ENCODE results near the gene EIF3K.

The EIF3K gene

DNA sequence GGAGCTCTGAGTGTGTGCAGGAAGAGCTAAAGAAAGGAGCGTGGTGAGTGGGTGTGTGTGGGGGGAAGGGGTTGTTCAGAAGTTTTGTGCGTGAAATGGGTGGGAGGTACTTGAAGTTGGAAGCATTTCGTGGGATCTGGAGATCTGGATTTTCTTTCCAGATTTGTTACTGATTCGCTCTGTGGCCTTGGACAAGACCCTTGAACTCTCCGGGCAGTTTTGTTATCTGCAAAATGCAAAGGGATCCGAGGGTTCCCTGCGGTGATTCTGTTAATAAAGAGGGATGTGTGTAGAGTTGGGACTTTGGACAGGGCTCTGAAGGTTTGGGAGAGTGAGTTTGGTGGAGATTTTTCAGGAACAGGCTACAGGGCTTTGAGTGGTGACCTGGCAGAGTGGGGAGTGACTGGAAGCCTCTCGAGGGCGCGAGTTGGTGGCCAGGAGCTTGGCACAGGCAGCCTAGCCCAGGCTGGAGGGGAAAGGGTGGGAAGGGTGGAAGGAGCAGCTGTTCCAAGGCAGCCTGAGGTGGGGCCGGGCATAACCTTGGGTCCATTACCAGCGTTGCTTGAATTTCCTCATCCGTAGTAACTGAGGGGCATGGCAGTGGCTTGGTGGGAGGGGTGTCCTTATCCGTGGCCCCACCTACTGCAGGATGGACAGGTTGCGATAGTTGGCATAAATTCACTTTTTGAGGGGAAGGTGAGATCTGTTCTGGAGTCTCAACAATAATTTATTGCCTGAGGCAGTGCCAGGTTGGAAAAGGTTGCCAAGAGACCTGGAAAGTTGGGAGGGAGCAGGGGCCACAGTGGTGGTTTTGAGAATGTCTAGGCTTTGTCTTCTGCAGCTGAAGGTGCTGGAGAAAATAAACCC lies 30.6 kb downstream of the EIF3K start:
- no peak for DNase-seq (ENCODE audit: low spot score)

- DNase-seq (ENCODE audit: low spot score): no peak
Measured at GRCh38 chr19:38650172-38650775, 31.3 kb downstream of the EIF3K start.

DNA sequence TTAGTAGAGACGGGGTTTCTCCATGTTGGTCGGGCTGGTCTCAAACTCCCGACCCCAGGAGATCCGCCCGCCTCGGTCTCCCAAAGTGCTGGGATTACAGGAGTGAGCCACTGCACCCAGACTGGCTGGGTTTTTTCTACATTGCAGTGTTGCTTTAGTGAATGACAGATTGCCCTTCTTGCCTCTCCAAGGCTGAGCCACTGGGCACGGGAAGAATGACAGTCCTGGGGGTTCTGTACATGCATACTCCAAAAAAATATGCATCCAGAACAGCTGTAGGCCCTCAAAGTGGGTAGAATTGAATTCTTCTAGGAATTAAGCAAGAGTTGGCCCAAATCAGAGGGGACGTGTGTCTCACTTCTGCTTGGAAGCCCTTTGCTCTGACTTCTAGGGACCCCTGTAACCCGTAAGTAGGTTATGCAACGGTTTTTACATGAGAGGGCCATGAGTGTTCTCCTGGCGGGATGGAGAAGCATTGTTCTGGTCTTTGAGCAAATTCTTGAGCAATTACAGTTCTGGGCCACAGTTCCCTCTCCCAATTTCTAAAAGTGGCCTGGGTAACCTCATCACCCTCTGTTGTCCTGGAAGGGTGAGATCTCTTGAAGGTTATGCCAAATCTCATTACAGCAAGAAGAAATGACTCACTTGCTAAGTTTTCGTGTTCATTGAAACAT lies 32.1 kb downstream of the EIF3K start:
- DNase-seq (ENCODE audit: low spot score): no peak

DNA sequence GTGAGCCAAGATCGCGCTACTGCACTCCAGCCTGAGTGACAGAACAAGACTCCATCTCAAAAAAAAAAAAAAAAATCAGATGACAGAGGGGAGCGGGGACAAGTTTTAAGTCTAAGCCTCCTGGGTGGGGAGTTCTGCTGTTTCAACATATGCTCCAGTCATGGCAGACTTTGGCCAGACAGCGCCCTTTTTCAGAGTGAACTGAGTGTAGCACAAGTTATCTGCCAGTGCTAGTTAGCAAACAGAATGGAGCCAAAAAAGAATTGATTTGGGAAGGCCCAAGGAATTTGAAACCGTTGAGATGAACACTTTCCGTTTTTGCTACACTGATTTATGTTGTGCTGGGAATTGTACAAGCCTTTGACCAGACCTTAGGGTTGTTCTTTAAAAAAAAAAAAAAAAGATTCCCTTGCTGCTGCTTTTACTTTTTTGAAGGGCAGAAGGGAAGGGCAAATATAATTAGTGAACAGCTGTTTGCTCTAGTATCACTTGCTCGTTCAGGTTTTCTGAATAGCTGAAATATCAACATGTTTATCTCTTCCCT lies 34.1 kb downstream of the EIF3K start:
- DNase-seq (ENCODE audit: low spot score): peak; percentile 73

DNA sequence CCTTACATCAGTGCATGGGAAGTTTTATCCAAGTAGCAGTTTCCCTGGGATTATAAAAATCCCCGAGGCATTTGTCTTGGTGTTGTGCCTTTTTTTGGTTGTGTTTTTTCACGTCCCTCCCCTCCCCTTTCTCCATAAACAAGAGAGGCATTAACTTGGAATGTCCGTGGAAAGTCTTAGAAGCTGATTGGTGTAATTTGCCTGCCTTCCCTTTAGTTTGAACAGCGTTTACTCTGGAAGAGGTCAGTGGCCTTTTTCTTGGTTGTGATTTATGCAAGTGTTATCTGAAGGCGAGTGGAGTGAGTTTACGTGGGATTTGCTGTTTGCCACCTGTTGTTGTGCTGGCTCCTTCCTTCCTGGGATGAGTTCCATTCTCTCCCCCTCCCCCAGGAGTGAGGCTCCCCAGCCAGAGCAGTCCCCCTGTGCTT lies 35.7 kb downstream of the EIF3K start:
- no peak for DNase-seq (ENCODE audit: low spot score)

DNA sequence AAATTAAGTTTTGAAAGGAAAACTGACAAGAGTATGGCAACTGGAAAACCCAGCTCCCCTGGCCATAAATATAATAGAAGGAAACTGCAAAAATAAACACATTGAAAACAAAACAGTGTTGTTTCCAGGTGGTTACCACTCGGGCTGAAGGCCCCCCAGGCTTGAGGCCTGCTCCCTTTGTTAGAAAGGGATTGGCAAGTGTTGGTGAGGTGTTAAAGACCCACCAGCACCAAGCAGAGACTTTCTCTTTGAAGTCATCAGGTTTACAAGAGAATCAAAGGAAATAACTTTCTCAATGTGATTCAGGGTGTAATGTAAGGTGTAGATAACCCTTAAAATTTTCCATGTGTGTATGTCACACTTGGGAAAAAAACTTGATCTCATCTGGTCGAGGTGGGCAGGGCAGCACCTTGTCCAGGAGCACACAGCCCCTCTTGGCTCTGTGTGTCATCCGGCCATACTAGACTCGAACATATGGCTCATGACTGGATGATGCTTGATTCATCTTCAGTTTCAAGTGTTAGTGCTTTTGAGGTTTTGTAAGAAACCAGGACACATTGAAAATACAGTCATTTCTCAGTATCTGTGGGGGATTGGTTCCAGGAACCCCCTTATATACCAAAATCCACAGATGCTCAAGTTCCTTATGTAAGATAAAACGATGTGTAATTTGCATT lies 36.3 kb downstream of the EIF3K start:
- DNase-seq (ENCODE audit: low spot score): no peak

GRCh38 chr19:38656171-38656981 lies 37.4 kb downstream of the EIF3K start:
- no peak for DNase-seq (ENCODE audit: low spot score)

- no peak for DNase-seq (ENCODE audit: low spot score)
Measured at GRCh38 chr19:38657633-38658222, 38.7 kb downstream of the EIF3K start.

- DNase-seq (ENCODE audit: low spot score): peak; percentile 66
Measured at GRCh38 chr19:38658462-38659306, 39.7 kb downstream of the EIF3K start.

DNA sequence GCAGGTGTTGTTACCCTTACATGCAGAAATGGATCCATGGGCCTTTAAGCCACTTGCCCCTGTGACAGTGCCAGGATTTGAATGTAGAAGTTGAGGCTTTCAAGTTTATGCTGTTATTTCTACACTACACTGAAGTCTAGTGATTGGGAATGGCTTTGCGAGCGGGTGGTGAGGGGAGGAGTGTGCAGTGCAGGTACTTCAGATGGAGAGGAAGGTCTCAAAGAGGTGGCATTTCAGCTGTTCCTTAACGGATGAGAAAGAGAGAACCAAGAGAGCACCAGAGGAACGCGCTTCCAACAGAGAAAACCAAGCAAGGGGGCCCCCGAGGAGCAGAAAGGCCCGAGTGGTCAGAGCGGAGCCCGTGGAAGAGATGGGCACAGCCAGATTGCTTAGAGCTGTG lies 41.7 kb downstream of the EIF3K start:
- DNase-seq (ENCODE audit: low spot score): no peak

GRCh38 chr19:38661136-38661535 lies 42.1 kb downstream of the EIF3K start:
- DNase-seq (ENCODE audit: low spot score): no peak

DNA sequence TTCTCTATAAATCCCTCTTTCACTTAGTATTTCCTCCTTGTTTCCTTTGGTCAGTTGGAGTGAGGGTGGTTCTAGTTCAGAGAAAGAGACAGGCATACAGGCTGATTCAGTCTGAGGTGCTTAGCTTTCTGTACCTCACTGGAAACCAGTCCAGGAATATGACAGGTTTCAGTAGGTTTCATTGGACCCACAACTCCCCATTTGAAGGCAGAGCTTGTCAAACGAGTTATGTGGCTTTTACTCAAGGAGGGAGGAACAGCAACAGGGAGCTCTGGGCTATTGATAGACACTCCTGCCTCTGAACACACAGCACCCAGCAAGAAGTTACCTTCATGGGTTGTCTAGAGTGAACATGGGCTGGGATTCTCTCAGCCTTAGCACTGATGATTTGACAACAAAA lies 43.0 kb downstream of the EIF3K start:
- DNase-seq (ENCODE audit: low spot score): no peak

DNA sequence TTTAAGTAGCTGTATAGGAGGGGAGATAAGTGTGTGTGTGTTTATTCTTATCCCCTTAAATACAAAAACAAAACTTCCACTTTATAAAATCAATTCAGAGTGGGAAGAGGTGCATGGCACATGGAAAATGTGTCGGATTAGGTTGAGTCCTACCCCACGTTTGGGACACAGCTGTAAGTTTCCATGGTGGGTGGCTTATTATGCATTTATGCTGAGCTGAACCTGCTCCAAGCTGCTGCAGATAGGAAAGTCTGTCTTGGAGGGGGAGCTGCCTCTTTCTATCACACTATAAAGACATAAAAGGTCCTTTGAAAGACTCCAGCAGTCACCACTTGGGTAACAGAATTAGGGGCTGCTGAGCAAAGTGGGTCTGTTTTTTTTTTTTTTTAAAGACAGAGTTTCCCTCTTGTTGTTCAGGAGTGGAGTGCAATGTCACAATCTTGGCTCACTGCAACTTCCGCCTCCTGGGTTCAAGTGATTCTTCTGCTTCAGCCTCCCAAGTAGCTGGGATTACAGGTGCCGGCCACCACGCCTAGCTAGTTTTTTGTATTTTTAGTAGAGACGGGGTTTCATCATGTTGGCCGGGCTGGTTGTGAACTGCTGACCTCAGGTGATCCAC lies 43.7 kb downstream of the EIF3K start:
- DNase-seq (ENCODE audit: low spot score): no peak

GRCh38 chr19:38663156-38663651 lies 44.2 kb downstream of the EIF3K start:
- no peak for DNase-seq (ENCODE audit: low spot score)

- DNase-seq (ENCODE audit: low spot score): no peak
Measured at GRCh38 chr19:38663957-38664502, 45.0 kb downstream of the EIF3K start.

GRCh38 chr19:38664503-38665211 lies 45.7 kb downstream of the EIF3K start:
- DNase-seq (ENCODE audit: low spot score): no peak

- no peak for DNase-seq (ENCODE audit: low spot score)
Measured at GRCh38 chr19:38665219-38665931, 46.4 kb downstream of the EIF3K start.

Measured in HuH-7 (cell line).